Measurements from ENCODE around the gene SEMA6D. TPM values are rescaled to one million over a fixed set of nuclear protein-coding genes. Genes with fewer than 3 reads are reported as not detected.
A peak's percentile ranks its signal among the peaks of the same experiment; 100 is the strongest.

Gene SEMA6D, protein sequence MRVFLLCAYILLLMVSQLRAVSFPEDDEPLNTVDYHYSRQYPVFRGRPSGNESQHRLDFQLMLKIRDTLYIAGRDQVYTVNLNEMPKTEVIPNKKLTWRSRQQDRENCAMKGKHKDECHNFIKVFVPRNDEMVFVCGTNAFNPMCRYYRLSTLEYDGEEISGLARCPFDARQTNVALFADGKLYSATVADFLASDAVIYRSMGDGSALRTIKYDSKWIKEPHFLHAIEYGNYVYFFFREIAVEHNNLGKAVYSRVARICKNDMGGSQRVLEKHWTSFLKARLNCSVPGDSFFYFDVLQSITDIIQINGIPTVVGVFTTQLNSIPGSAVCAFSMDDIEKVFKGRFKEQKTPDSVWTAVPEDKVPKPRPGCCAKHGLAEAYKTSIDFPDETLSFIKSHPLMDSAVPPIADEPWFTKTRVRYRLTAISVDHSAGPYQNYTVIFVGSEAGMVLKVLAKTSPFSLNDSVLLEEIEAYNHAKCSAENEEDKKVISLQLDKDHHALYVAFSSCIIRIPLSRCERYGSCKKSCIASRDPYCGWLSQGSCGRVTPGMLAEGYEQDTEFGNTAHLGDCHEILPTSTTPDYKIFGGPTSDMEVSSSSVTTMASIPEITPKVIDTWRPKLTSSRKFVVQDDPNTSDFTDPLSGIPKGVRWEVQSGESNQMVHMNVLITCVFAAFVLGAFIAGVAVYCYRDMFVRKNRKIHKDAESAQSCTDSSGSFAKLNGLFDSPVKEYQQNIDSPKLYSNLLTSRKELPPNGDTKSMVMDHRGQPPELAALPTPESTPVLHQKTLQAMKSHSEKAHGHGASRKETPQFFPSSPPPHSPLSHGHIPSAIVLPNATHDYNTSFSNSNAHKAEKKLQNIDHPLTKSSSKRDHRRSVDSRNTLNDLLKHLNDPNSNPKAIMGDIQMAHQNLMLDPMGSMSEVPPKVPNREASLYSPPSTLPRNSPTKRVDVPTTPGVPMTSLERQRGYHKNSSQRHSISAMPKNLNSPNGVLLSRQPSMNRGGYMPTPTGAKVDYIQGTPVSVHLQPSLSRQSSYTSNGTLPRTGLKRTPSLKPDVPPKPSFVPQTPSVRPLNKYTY
- total RNA-seq (2014; rRNA removed) (0.52 and 0.91 TPM in 2 replicates), Bru-seq, nascent RNA (percentile 26 among the genes with signal in this experiment), BruChase-seq, experiment 1, labeled RNA remaining after a 6-hour chase (percentile 20 among the genes with signal in this experiment), BruChase-seq, experiment 2, labeled RNA remaining after a 2-hour chase (percentile 27 among the genes with signal in this experiment)
- long read RNA-seq, partial matches to known transcripts: 0 of 5 reads
- long read RNA-seq, other reads (novel, unspliced or antisense): 5 of 5 reads

DNA sequence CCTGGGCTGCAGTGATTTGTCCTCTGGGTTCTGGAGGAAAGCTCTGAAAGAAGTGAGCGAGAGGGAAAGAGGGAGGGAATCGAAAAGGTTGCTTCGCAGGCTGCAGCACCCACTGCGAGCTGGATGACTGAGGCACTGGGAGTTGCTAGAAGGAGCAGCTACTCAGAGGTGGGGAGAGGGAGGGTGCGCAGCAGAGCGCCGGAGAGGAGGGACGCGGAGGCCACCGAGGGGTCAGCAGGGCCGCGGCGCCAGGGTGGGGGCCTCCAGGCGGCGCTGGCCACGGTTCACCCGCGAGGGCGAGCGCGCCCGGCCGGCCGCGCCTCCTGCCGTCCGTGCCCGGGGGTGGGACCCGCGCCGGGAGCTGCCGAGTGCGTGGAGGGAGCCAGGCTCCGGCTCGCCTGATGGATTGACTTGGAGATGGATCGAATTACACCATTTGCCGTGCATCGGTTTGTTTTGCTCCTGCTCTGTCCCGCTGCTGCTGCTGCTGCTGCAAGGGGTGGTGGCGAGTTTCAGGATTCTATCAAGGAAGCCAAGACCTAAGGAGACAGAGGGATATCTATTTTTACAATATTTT is at the start of gene SEMA6D:
Gene SEMA6D, plus strand, starts transcription at position 470 of the 577 bp plus-strand sequence. CDS start 42,294 bp downstream, outside the sequence.
- Histone ChIP-seq H3K4me3 (ENCODE audit: low read length) (peak within 1 kb of the TSS; percentile 82), H3K4me2 (ENCODE audit: low read length) (peak within 1 kb of the TSS; percentile 93), H3K9me2 (replicated peaks; ENCODE audit: low read length) (no peaks in the 10 kb centered on the region), H2AFZ (ENCODE audit: low read length) (peak within 1 kb of the TSS; percentile 88), H3F3A (ENCODE audit: low read length, unreplicated experiment) (no peaks in the 10 kb centered on the region), H3K9ac (ENCODE audit: low read length) (no peak within 1 kb of the TSS), H3K9me3 (ENCODE audit: low read length) (no peaks in the 10 kb centered on the region), H3K36me3 (ENCODE audit: low read depth, low read length) (no peaks in the 10 kb centered on the region), H3K4me1 (ENCODE audit: insufficient read depth, low read length) (peaks cover 9% of the 10 kb centered on the region; the same call in 1 of the 2 replicates), H3K27me3 (ENCODE audit: low read length) (no peaks in the 10 kb centered on the region), H3K79me2 (ENCODE audit: low read length) (no peaks in the 10 kb centered on the region), H4K20me1 (ENCODE audit: low read length) (no peaks in the 10 kb centered on the region), H3K27ac (ENCODE audit: low read length) (no peak within 1 kb of the TSS)
- ChIA-PET POLR2A (ENCODE audit: unreplicated experiment) (interaction anchor here (0.6 kb wide), 1 partner anchor 40 kb away, joined by 4 read pairs; no protein-coding TSS in a partner anchor), CTCF (interaction anchor here (0.6 to 0.9 kb wide), 4 partner anchors 95 to 494 kb away, joined by 3 to 7 read pairs (median 4); no protein-coding TSS in a partner anchor)
- no peak for TF ChIP-seq EZH2phosphoT487 (IDR thresholded peaks at IDR 0.05; ENCODE audit: borderline replicate concordance, low read length)
- TF ChIP-seq, protein P1, sequence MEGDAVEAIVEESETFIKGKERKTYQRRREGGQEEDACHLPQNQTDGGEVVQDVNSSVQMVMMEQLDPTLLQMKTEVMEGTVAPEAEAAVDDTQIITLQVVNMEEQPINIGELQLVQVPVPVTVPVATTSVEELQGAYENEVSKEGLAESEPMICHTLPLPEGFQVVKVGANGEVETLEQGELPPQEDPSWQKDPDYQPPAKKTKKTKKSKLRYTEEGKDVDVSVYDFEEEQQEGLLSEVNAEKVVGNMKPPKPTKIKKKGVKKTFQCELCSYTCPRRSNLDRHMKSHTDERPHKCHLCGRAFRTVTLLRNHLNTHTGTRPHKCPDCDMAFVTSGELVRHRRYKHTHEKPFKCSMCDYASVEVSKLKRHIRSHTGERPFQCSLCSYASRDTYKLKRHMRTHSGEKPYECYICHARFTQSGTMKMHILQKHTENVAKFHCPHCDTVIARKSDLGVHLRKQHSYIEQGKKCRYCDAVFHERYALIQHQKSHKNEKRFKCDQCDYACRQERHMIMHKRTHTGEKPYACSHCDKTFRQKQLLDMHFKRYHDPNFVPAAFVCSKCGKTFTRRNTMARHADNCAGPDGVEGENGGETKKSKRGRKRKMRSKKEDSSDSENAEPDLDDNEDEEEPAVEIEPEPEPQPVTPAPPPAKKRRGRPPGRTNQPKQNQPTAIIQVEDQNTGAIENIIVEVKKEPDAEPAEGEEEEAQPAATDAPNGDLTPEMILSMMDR (conservative IDR thresholded peaks at IDR 0.05; ENCODE audit: low read depth, low read length): peak; percentile 45; the same call in 1 of the 2 replicates
- DNase-seq (peak; percentile 73), ATAC-seq (peak; percentile 81)
- BruUV-seq (replicated peaks): no TSS peak
- intact Hi-C loops (cut with micrococcal nuclease): loop anchor here (1.0 to 10.0 kb wide), 8 partner anchors 155 to 520 kb away; no protein-coding TSS in a partner anchor

DNA sequence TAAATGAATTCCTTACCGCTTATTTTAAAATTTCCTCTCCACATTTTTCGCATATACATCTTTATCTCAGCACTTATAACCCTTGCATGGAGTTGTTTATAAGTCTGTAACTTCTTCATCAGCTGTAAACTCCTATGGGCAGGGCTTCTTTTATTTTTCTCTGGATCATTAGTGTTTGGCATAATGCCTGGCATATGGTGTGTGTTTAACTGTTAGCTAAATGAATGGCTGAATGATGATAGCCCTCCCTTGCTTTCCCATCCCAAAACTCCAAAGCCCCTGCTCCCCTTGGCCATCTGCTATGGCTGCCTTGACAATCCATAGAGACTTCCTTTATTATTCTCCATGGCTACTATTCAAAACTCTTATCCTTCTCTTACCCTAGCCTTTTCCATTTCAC is 48.1 kb upstream of the SEMA6D start:
- Histone ChIP-seq H3F3A (ENCODE audit: low read length, unreplicated experiment) (no peaks in the 10 kb centered on the region), H3K79me2 (ENCODE audit: low read length) (no peaks in the 10 kb centered on the region), H4K20me1 (ENCODE audit: low read length) (no peaks in the 10 kb centered on the region), H3K27me3 (ENCODE audit: low read length) (no peaks in the 10 kb centered on the region), H3K27ac (ENCODE audit: low read length) (no peak overlapping the region), H3K9me3 (ENCODE audit: low read length) (no peaks in the 10 kb centered on the region), H3K9ac (ENCODE audit: low read length) (no peak overlapping the region), H2AFZ (ENCODE audit: low read length) (no peak overlapping the region), H3K9me2 (replicated peaks; ENCODE audit: low read length) (no peaks in the 10 kb centered on the region), H3K4me2 (ENCODE audit: low read length) (no peak overlapping the region), H3K4me1 (ENCODE audit: insufficient read depth, low read length) (peaks cover 14% of the 10 kb centered on the region), H3K4me3 (ENCODE audit: low read length) (no peak overlapping the region), H3K36me3 (ENCODE audit: low read depth, low read length) (no peaks in the 10 kb centered on the region)
- TF ChIP-seq EZH2 (IDR thresholded peaks at IDR 0.05; ENCODE audit: low read length, unreplicated experiment): no peak
- no peak for TF ChIP-seq EZH2phosphoT487 (IDR thresholded peaks at IDR 0.05; ENCODE audit: borderline replicate concordance, low read length)
- TF ChIP-seq, protein P1 (conservative IDR thresholded peaks at IDR 0.05; ENCODE audit: low read depth, low read length): no peak
- no TSS peak for BruUV-seq (replicated peaks)
- ChIA-PET POLR2A (ENCODE audit: unreplicated experiment) (no interaction called here), CTCF (no interaction called here)
- intact Hi-C loops (cut with micrococcal nuclease): loop anchor here (10.0 kb wide), 1 partner anchor 94 kb away; no protein-coding TSS in a partner anchor
- ATAC-seq (no peak), DNase-seq (no peak)
